Astrocyte of the cerebellum (primary cell): ENCODE results near the gene KCNH1.

Experiments
- DNase-seq: peaks from one replicate; pipeline ENCODE4 v3.0.0-alpha.2; 2011; ENCODE audit warnings: low read depth
- H3K4me3 ChIP-seq: 2 replicates; pipeline ENCODE4 v1.5.1; 2011; ENCODE audit warnings: mild to moderate bottlenecking, low read depth, low read length, moderate library complexity
- CTCF ChIP-seq: IDR thresholded peaks from 2 replicates; pipeline ENCODE4 v1.5.1; 2012; ENCODE audit warnings: low read length, low read depth, moderate library complexity, mild to moderate bottlenecking; ENCODE audit errors: missing control alignments
- in situ Hi-C: cut with HindIII; loops from 2 replicates; pipeline ENCODE4 v1.10.0; 2017; ENCODE audit warnings: low sequenced_read_pairs

KCNH1 gene

GRCh38 chr1:210920258-210920657 is 213.7 kb downstream of the KCNH1 start:
- no peak for DNase-seq
- no peak for TF ChIP-seq CTCF
- H3K4me3 ChIP-seq: no peak overlapping the region
- in situ Hi-C loops: no loop called here

- TF ChIP-seq CTCF: no peak
- in situ Hi-C loops: no loop called here
- no peak for DNase-seq
- no peak overlapping the region for H3K4me3 ChIP-seq
These were observed 215.1 kb downstream of the KCNH1 start for GRCh38 chr1:210918893-210919292.

GRCh38 chr1:210917560-210918169 is 216.3 kb downstream of the KCNH1 start:
- in situ Hi-C loops: no loop called here
- no peak for DNase-seq
- H3K4me3 ChIP-seq: no peak overlapping the region
- TF ChIP-seq CTCF: no peak

- in situ Hi-C loops: no loop called here
- no peak overlapping the region for H3K4me3 ChIP-seq
- TF ChIP-seq CTCF: no peak
- no peak for DNase-seq
These were observed 217.4 kb downstream of the KCNH1 start for GRCh38 chr1:210916548-210916947.

GRCh38 chr1:210915890-210916507 is 217.9 kb downstream of the KCNH1 start:
- no peak for TF ChIP-seq CTCF
- no peak overlapping the region for H3K4me3 ChIP-seq
- DNase-seq: no peak
- in situ Hi-C loops: no loop called here

- no peak for DNase-seq
- in situ Hi-C loops: no loop called here
- TF ChIP-seq CTCF: no peak
- no peak overlapping the region for H3K4me3 ChIP-seq
These were observed 221.2 kb downstream of the KCNH1 start for GRCh38 chr1:210912752-210913151.
